Head of caudate nucleus (tissue), 42 donors: Measurements from ENCODE around the gene BCAS3.

Experiments used
- DNase-seq, 42 donors: peaks; one replicate each; pipeline versions ENCODE4 v3.0.0 to v3.0.0-alpha.2; 2020 to 2021; ENCODE audit warnings: mixed read lengths in 7 of 42
- intact Hi-C: fragments of 100-400 bp; cut with DNase I; formaldehyde crosslinking; loops from one replicate; pipeline ENCODE4 v1.15.0; 2022

BCAS3 gene

GRCh38 chr17:61403801-61404662, 726.4 kb downstream of the BCAS3 start:
- DNase-seq = no peak
- intact Hi-C loops = no loop called here

- no peak for DNase-seq
- intact Hi-C loops = no loop called here
These were observed 726.9 kb downstream of the BCAS3 start for GRCh38 chr17:61404663-61404912.

GRCh38 chr17:61404913-61405685, 727.4 kb downstream of the BCAS3 start:
- no peak for DNase-seq
- intact Hi-C loops = no loop called here

- peak in 2 of 42 donors; percentile 10 to 14 for DNase-seq
These were observed 728.3 kb downstream of the BCAS3 start for GRCh38 chr17:61405686-61406536.

GRCh38 chr17:61406537-61406845, 728.8 kb downstream of the BCAS3 start:
- intact Hi-C loops = no loop called here
- DNase-seq = no peak

More at GRCh38 chr17:61405686-61406536, 728.3 kb downstream of the BCAS3 start:
- intact Hi-C loops = no loop called here

GRCh38 chr17:61406971-61407911, 729.6 kb downstream of the BCAS3 start:
- intact Hi-C loops = no loop called here
- peak in 3 of 42 donors; percentile 4 to 18 (median 8) for DNase-seq

GRCh38 chr17:61408151-61409041, 730.7 kb downstream of the BCAS3 start:
- intact Hi-C loops = no loop called here
- peak in 7 of 42 donors; percentile 2 to 27 (median 9) for DNase-seq

GRCh38 chr17:61409301-61410112, 731.9 kb downstream of the BCAS3 start:
- intact Hi-C loops = loop anchor here (5.0 kb wide), 2 partner anchors 143 to 658 kb away; partner anchors contain the start of gene MED13
- DNase-seq = peak in 32 of 42 donors; percentile 11 to 79 (median 58)

- intact Hi-C loops = loop anchor here (5.0 kb wide), 2 partner anchors 142 to 657 kb away; partner anchors contain the start of gene MED13
- peak; percentile 51 to 91 (median 78) for DNase-seq
These were observed 732.7 kb downstream of the BCAS3 start for GRCh38 chr17:61410141-61411010.

GRCh38 chr17:61411011-61411260, 733.3 kb downstream of the BCAS3 start:
- intact Hi-C loops = loop anchor here (5.0 kb wide), 2 partner anchors 141 to 656 kb away; partner anchors contain the start of gene MED13
- DNase-seq = no peak

- DNase-seq = peak in 19 of 42 donors; percentile 7 to 54 (median 22)
- intact Hi-C loops = loop anchor here (5.0 kb wide), 2 partner anchors 141 to 656 kb away; partner anchors contain the start of gene MED13
These were observed 733.9 kb downstream of the BCAS3 start for GRCh38 chr17:61411261-61412142.

- DNase-seq = peak; percentile 54 to 92 (median 83)
- intact Hi-C loops = loop anchor here (5.0 kb wide), 2 partner anchors 140 to 655 kb away; partner anchors contain the start of gene MED13
These were observed 734.6 kb downstream of the BCAS3 start for GRCh38 chr17:61412143-61412859.

- intact Hi-C loops = loop anchor here (5.0 kb wide), 2 partner anchors 139 to 654 kb away; partner anchors contain the start of gene MED13
- peak in 14 of 42 donors; percentile 0 to 40 (median 10) for DNase-seq
These were observed 735.4 kb downstream of the BCAS3 start for GRCh38 chr17:61412860-61413660.
